HepG2 (cell line): ENCODE measurements around the gene CERT1. TPM values are rescaled to one million over a fixed set of nuclear protein-coding genes. Genes with fewer than 3 reads are reported as not detected.

Source experiments
- ATAC-seq: fragments of 200-7000 bp; cut with Tn5 transposase; 3 replicates; pipeline ENCODE4 v1.9.1; 2020; ENCODE audit warnings: mild to moderate bottlenecking, moderate library complexity
- BruUV-seq: library from RNA; stranded (reverse); fragments of 400-500 nt; replicated peaks from 2 replicates; lab custom pipeline; 2021; lab: Mats Ljungman, UMichigan
- CTCF ChIA-PET: fragments of 300-600 bp; formaldehyde crosslinking; extraction: SDS; loops from one replicate; lab custom pipeline; 2021; ENCODE audit warnings: low total read pairs, inconsistent platforms, low intra/inter-chr PET ratio; lab: Yijun Ruan, JAX
- POLR2A ChIA-PET: fragments of 350-600 bp; sonication (Branson Sonifier 250); formaldehyde crosslinking; loops from one replicate; lab custom pipeline; 2020; ENCODE audit warnings: antibody characterized with exemption, inconsistent platforms; lab: Yijun Ruan, JAX
- DNase-seq: peaks from one replicate; pipeline ENCODE4 v3.0.0-alpha.2; 2015; ENCODE audit warnings: low spot score
- FAIRE-seq: peaks from 3 replicates; lab custom pipeline; 2011; peaks lifted over from hg19 to GRCh38; lab: Jason Lieb, UNC
- H2AFZ ChIP-seq: one replicate; pipeline ENCODE4 v1.6.1; 2011; ENCODE audit warnings: low read length, inconsistent platforms
- H3K27ac ChIP-seq: fragments of 300-600 bp; 3 replicates; pipeline ENCODE4 v1.8.0; 2011; ENCODE audit warnings: mixed run types, mild to moderate bottlenecking, mixed read lengths, low read length, inconsistent platforms; ENCODE audit not compliant: insufficient read depth; ENCODE audit errors: extremely low read length
- H3K27me3 ChIP-seq, 2 experiments: fragments of 200-600 bp in 1 of 2; 2 replicates in 1 of 2; 3 replicates in 1 of 2; pipeline versions ENCODE4 v1.6.0 to v1.8.0; 2011; ENCODE audit warnings: low read length in 2 of 2, mild to moderate bottlenecking in 2 of 2, moderate library complexity in 2 of 2, inconsistent platforms in 1 of 2; ENCODE audit not compliant: insufficient read depth in 2 of 2, control insufficient read depth in 1 of 2
- H3K36me3 ChIP-seq, 2 experiments: fragments of 200-600 bp in 1 of 2; replicated peaks in 1 of 2; 2 replicates in 1 of 2; 3 replicates in 1 of 2; pipeline versions ENCODE4 v1.5.1 to v1.8.0; 2011; ENCODE audit warnings: low read length in 2 of 2, inconsistent platforms in 1 of 2; ENCODE audit not compliant: insufficient read depth in 2 of 2, control insufficient read depth in 1 of 2
- H3K4me1 ChIP-seq: 2 replicates; pipeline ENCODE4 v1.5.1; 2012; ENCODE audit warnings: low read length, inconsistent platforms; ENCODE audit not compliant: insufficient read depth
- H3K4me2 ChIP-seq: 2 replicates; pipeline ENCODE4 v1.6.0; 2011; ENCODE audit warnings: low read depth, low read length, inconsistent platforms
- H3K4me3 ChIP-seq, 3 experiments: fragments of 200-600 bp in 1 of 3; sonication (generic), shearing (Covaris generic) in 1 of 3; replicated peaks in 1 of 3; 2 replicates each; pipeline ENCODE4 v1.5.1; 2011 to 2016; ENCODE audit warnings: low read length in 3 of 3, inconsistent platforms in 2 of 3, low read depth in 2 of 3, mild to moderate bottlenecking in 2 of 3, control low read depth in 1 of 3, mixed read lengths in 1 of 3; ENCODE audit not compliant: insufficient read depth in 1 of 3
- H3K79me2 ChIP-seq: one replicate; pipeline ENCODE4 v1.6.1; 2011; ENCODE audit warnings: low read length, inconsistent platforms; ENCODE audit not compliant: insufficient read depth
- H3K9ac ChIP-seq: 2 replicates; pipeline ENCODE4 v1.6.0; 2011; ENCODE audit warnings: mild to moderate bottlenecking, low read depth, low read length, inconsistent platforms; ENCODE audit not compliant: insufficient read depth
- H3K9me3 ChIP-seq: 2 replicates; pipeline ENCODE4 v1.5.1; 2012; ENCODE audit warnings: mild to moderate bottlenecking, low read length
- H4K20me1 ChIP-seq: 2 replicates; pipeline ENCODE4 v1.6.0; 2011; ENCODE audit warnings: inconsistent platforms, mild to moderate bottlenecking, low read length, moderate library complexity; ENCODE audit not compliant: insufficient read depth
- AGO2 ChIP-seq: fragments of 200-400 bp; formaldehyde crosslinking; optimal IDR thresholded peaks from 2 replicates; pipeline ENCODE3; 2017; ENCODE audit warnings: mild to moderate bottlenecking, low read depth, low read length, moderate library complexity
- ARHGAP35 ChIP-seq: sonication (generic); formaldehyde crosslinking; IDR thresholded peaks from 2 replicates; pipeline ENCODE4 v1.9.0; 2022; ENCODE audit warnings: mild to moderate bottlenecking, inconsistent platforms, moderate library complexity, missing genetic modification reagents, borderline replicate concordance
- DMAP1 ChIP-seq: IDR thresholded peaks from 2 replicates; pipeline ENCODE4 v1.6.1; 2016
- ISL2 ChIP-seq: sonication (generic); formaldehyde crosslinking; IDR thresholded peaks from 2 replicates; pipeline ENCODE4 v1.5.0; 2020; ENCODE audit warnings: missing genetic modification reagents
- PCBP2 ChIP-seq: fragments of 200-400 bp; formaldehyde crosslinking; optimal IDR thresholded peaks from 2 replicates; pipeline ENCODE3; 2018; ENCODE audit warnings: low read length, low read depth; ENCODE audit not compliant: poor library complexity, severe bottlenecking
- REXO4 ChIP-seq: sonication (generic); formaldehyde crosslinking; IDR thresholded peaks from 2 replicates; pipeline ENCODE4 v1.8.0; 2022; ENCODE audit warnings: missing genetic modification reagents, mild to moderate bottlenecking, borderline replicate concordance
- SMAD1 ChIP-seq: sonication (generic); formaldehyde crosslinking; IDR thresholded peaks from 2 replicates; pipeline ENCODE4 v1.4.0; 2020; ENCODE audit warnings: missing genetic modification reagents, low read depth, mild to moderate bottlenecking, borderline replicate concordance
- ZMAT3 ChIP-seq: sonication (generic); formaldehyde crosslinking; conservative IDR thresholded peaks from 2 replicates; pipeline ENCODE4 v1.7.0; 2021; ENCODE audit warnings: missing genetic modification reagents
- ZNF446 ChIP-seq: sonication (generic); formaldehyde crosslinking; IDR thresholded peaks from 2 replicates; pipeline ENCODE4 v1.5.0; 2020; ENCODE audit warnings: mild to moderate bottlenecking, missing genetic modification reagents
- ZNF678 ChIP-seq: sonication (generic); formaldehyde crosslinking; IDR thresholded peaks from 2 replicates; pipeline ENCODE4 v1.4.0; 2020; ENCODE audit warnings: mild to moderate bottlenecking, missing genetic modification reagents
- ZNF792 ChIP-seq: IDR thresholded peaks from 2 replicates; pipeline ENCODE4 v1.6.1; 2016
- ZNF891 ChIP-seq: sonication (generic); formaldehyde crosslinking; IDR thresholded peaks from 2 replicates; pipeline ENCODE4 v1.5.0; 2020; ENCODE audit warnings: mild to moderate bottlenecking, missing genetic modification reagents
- ZSCAN9 ChIP-seq: IDR thresholded peaks from 2 replicates; pipeline ENCODE4 v1.6.1; 2016; ENCODE audit warnings: borderline replicate concordance
- WGBS: methylation state at CpG from one replicate; pipeline ENCODE4 v1.1.6; 2017; ENCODE audit warnings: low lambda C conversion rate; 5-methylcytosine and 5-hydroxymethylcytosine counted together
- in situ Hi-C: cut with HindIII; loops from 2 replicates; pipeline ENCODE4 v1.10.0; 2017; ENCODE audit warnings: low pct_unique_long_range_greater_than_20kb; ENCODE audit not compliant: extremely low pct_ligation_motif_present
- intact Hi-C: fragments of 100-400 bp; cut with micrococcal nuclease; formaldehyde crosslinking; loops from one replicate; pipeline ENCODE4 v1.10.0; 2022; ENCODE audit not compliant: unreplicated experiment
- polyA plus RNA-seq, 8 experiments: library from polyadenylated mRNA; depleted of rRNA in 3 of 8; stranded (reverse) in 7 of 8; unstranded in 1 of 8; fragments of >200 nt; fragmentation: Illumina TruSeq in 4 of 8; extraction: Trizol in 4 of 8; gene quantifications; 2 replicates each; pipeline versions ENCODE4 v1.2.1 to v1.2.3, GENCODE V29; 2011 to 2016; ENCODE audit warnings: low read depth in 4 of 8, missing spikeins in 1 of 8, mixed read lengths in 1 of 8; ENCODE audit not compliant: insufficient read depth in 1 of 8
- total RNA-seq, 5 experiments: library from RNA; depleted of rRNA; stranded (reverse); fragments of >200 nt; fragmentation: Illumina TruSeq; extraction: Trizol; gene quantifications; 2 replicates each; pipeline ENCODE4 v1.2.3, GENCODE V29; 2016; ENCODE audit warnings: low read depth in 1 of 5
- TF ChIP-seq, protein P1 (sequence below): sonication (generic); formaldehyde crosslinking; IDR thresholded peaks from 2 replicates; pipeline ENCODE4 v1.4.0; 2020; ENCODE audit warnings: mild to moderate bottlenecking, missing genetic modification reagents, borderline replicate concordance

The CERT1 gene
- total and polyA plus RNA-seq, 2 of the 13 experiments (the other 11 are each of a cell fraction or from before 2014, with no cell fraction given) = 8.2 to 12.7 TPM

DNA sequence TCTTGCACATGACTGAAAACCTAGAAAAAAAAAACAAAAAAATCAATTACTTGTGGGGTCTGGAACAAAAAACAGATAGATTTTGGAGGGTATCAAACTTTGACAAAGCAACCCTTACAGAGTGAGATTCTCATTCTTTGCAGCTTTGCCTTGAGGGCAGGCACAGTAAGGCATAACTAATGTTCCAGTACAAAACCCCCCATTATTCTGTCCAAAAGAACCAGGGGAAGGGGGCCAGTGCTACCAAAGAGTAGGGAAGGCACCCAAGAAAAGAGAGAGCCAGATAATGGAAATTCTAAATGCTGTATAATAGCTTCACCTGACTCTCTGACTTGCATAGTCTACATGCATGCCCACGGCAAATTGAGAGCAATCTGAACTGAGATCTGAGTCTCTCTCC is 13.2 kb upstream of the CERT1 start:
- 97% methylated on average over 1 of the region's 1 CpG for WGBS
- Histone ChIP-seq H3K9me3 (peaks cover 16% of the 10 kb centered on the region; the same call in 1 of the 2 replicates), H3K4me2 (no peak overlapping the region), H3K27ac (no peak overlapping the region), H4K20me1 (peaks cover 40% of the 10 kb centered on the region), H3K4me1 (peaks cover 8% of the 10 kb centered on the region), H3K36me3 (no peaks in the 10 kb centered on the region), H3K79me2 (peaks cover 23% of the 10 kb centered on the region), H3K27me3 (no peaks in the 10 kb centered on the region), H2AFZ (no peak overlapping the region), H3K9ac (no peak overlapping the region), H3K4me3 (no peak overlapping the region)
- ATAC-seq (no peak), DNase-seq (no peak), FAIRE-seq (no peak)
- TF ChIP-seq ZMAT3 (CRISPR knock-in tag) = no peak
- TF ChIP-seq AGO2 = no peak
- no peak for TF ChIP-seq SMAD1
- no peak for TF ChIP-seq ARHGAP35 (CRISPR knock-in tag)
- TF ChIP-seq ISL2 (CRISPR knock-in tag) = no peak
- no peak for TF ChIP-seq ZNF891 (CRISPR knock-in tag)
- TF ChIP-seq, protein P1, sequence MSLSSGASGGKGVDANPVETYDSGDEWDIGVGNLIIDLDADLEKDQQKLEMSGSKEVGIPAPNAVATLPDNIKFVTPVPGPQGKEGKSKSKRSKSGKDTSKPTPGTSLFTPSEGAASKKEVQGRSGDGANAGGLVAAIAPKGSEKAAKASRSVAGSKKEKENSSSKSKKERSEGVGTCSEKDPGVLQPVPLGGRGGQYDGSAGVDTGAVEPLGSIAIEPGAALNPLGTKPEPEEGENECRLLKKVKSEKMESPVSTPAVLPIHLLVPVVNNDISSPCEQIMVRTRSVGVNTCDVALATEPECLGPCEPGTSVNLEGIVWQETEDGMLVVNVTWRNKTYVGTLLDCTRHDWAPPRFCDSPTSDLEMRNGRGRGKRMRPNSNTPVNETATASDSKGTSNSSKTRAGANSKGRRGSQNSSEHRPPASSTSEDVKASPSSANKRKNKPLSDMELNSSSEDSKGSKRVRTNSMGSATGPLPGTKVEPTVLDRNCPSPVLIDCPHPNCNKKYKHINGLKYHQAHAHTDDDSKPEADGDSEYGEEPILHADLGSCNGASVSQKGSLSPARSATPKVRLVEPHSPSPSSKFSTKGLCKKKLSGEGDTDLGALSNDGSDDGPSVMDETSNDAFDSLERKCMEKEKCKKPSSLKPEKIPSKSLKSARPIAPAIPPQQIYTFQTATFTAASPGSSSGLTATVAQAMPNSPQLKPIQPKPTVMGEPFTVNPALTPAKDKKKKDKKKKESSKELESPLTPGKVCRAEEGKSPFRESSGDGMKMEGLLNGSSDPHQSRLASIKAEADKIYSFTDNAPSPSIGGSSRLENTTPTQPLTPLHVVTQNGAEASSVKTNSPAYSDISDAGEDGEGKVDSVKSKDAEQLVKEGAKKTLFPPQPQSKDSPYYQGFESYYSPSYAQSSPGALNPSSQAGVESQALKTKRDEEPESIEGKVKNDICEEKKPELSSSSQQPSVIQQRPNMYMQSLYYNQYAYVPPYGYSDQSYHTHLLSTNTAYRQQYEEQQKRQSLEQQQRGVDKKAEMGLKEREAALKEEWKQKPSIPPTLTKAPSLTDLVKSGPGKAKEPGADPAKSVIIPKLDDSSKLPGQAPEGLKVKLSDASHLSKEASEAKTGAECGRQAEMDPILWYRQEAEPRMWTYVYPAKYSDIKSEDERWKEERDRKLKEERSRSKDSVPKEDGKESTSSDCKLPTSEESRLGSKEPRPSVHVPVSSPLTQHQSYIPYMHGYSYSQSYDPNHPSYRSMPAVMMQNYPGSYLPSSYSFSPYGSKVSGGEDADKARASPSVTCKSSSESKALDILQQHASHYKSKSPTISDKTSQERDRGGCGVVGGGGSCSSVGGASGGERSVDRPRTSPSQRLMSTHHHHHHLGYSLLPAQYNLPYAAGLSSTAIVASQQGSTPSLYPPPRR (CRISPR knock-in tag) = no peak
- TF ChIP-seq REXO4 (CRISPR knock-in tag) = no peak
- TF ChIP-seq DMAP1 = no peak
- no peak for TF ChIP-seq ZNF678
- no peak for TF ChIP-seq ZNF446 (CRISPR knock-in tag)
- TF ChIP-seq PCBP2 = no peak
- TF ChIP-seq ZSCAN9 = no peak
- TF ChIP-seq ZNF792 (CRISPR knock-in tag) = no peak
- ChIA-PET CTCF (no interaction called here), POLR2A (no interaction called here)
- BruUV-seq = no TSS peak
- intact Hi-C loops (loop anchor here (10.0 kb wide), 1 partner anchor 290 kb away; the partner anchor contains the start of gene ANKRD31), in situ Hi-C loops (loop anchor here (25.0 kb wide), 1 partner anchor 837 kb away; the partner anchor contains the start of gene HEXB)
